OCI-LY1 (cell line): ENCODE measurements around the gene PCDHA13.

Experiments used
- H2AFZ ChIP-seq: fragments of 200-600 bp; sonication (generic), shearing (Covaris generic); 2 replicates; pipeline ENCODE4 v1.6.0; 2014; ENCODE audit warnings: antibody characterized with exemption, mild to moderate bottlenecking, low read length
- H3F3A ChIP-seq: fragments of 200-600 bp; sonication (generic), shearing (Covaris generic); 2 replicates; pipeline ENCODE4 v1.6.0; 2014; ENCODE audit warnings: mild to moderate bottlenecking, antibody characterized with exemption, low read length, moderate library complexity; ENCODE audit not compliant: insufficient read depth
- H3K27ac ChIP-seq: fragments of 200-600 bp; sonication (generic); 2 replicates; pipeline ENCODE4 v1.5.1; 2014; ENCODE audit warnings: low read length, mixed run types, mild to moderate bottlenecking, low read depth; ENCODE audit not compliant: poor library complexity, severe bottlenecking
- H3K27me3 ChIP-seq: fragments of 200-600 bp; sonication (generic); 2 replicates; pipeline ENCODE4 v1.6.0; 2014; ENCODE audit warnings: antibody characterized with exemption, mild to moderate bottlenecking, low read length, moderate library complexity; ENCODE audit not compliant: insufficient read depth
- H3K36me3 ChIP-seq: fragments of 200-600 bp; sonication (generic); 2 replicates; pipeline ENCODE4 v1.6.1; 2014; ENCODE audit warnings: mild to moderate bottlenecking, antibody characterized with exemption, low read length, moderate library complexity, mixed read lengths; ENCODE audit not compliant: insufficient read depth
- H3K4me1 ChIP-seq: fragments of 200-600 bp; sonication (generic); 2 replicates; pipeline ENCODE4 v1.5.1; 2014; ENCODE audit warnings: mild to moderate bottlenecking, low read length, moderate library complexity; ENCODE audit not compliant: insufficient read depth, severe bottlenecking
- H3K4me2 ChIP-seq: fragments of 200-600 bp; sonication (generic), shearing (Covaris generic); 2 replicates; pipeline ENCODE4 v1.6.1; 2014; ENCODE audit warnings: low read length
- H3K4me3 ChIP-seq: fragments of 200-600 bp; sonication (generic); 2 replicates; pipeline ENCODE4 v1.5.1; 2014; ENCODE audit warnings: low read length, low read depth, mild to moderate bottlenecking, mixed read lengths; ENCODE audit not compliant: poor library complexity, severe bottlenecking
- H3K79me2 ChIP-seq: fragments of 200-600 bp; shearing (Covaris generic); 2 replicates; pipeline ENCODE4 v1.6.1; 2016; ENCODE audit warnings: mixed run types, low read length, mixed read lengths; ENCODE audit not compliant: insufficient read depth
- H3K9ac ChIP-seq: fragments of 200-600 bp; sonication (generic), shearing (Covaris generic); 2 replicates; pipeline ENCODE4 v1.6.1; 2014; ENCODE audit warnings: mild to moderate bottlenecking, low read length, mixed read lengths
- H3K9me2 ChIP-seq: fragments of 200-600 bp; sonication (generic), shearing (Covaris generic); 2 replicates; pipeline ENCODE4 v1.6.1; 2014; ENCODE audit warnings: low read depth, mild to moderate bottlenecking, low read length, mixed read lengths
- H3K9me3 ChIP-seq: fragments of 200-600 bp; shearing (Covaris generic); 2 replicates; pipeline ENCODE4 v1.6.1; 2014; ENCODE audit warnings: low read length, mixed read lengths
- H4K20me1 ChIP-seq: fragments of 200-600 bp; sonication (generic), shearing (Covaris generic); 2 replicates; pipeline ENCODE4 v1.6.0; 2016; ENCODE audit warnings: mild to moderate bottlenecking, low read length; ENCODE audit not compliant: insufficient read depth
- CTCF ChIP-seq: fragments of 200-600 bp; sonication (generic), shearing (Covaris generic); IDR thresholded peaks from 2 replicates; pipeline ENCODE4 v1.5.1; 2017; ENCODE audit warnings: mild to moderate bottlenecking, antibody characterized with exemption, low read length, moderate library complexity, mixed read lengths
- EZH2 ChIP-seq: fragments of 200-600 bp; sonication (generic), shearing (Covaris generic); IDR thresholded peaks from 2 replicates; pipeline ENCODE4 v1.8.0; 2017; ENCODE audit warnings: borderline replicate concordance, mixed run types, mild to moderate bottlenecking, antibody characterized with exemption, low read length, moderate library complexity, mixed read lengths

The PCDHA13 gene

GRCh38 chr5:140883927-140884697, 2.2 kb downstream of the PCDHA13 start:
- TF ChIP-seq EZH2, result no peak
- TF ChIP-seq CTCF, result no peak
- H3K9me2 ChIP-seq, result no peaks in the 10 kb centered on the region
- H3K4me1 ChIP-seq, result no peaks in the 10 kb centered on the region
- H3K79me2 ChIP-seq, result no peaks in the 10 kb centered on the region
- no peak overlapping the region for H3K4me2 ChIP-seq
- no peaks in the 10 kb centered on the region for H3K9me3 ChIP-seq
- no peaks in the 10 kb centered on the region for H3F3A ChIP-seq
- H3K4me3 ChIP-seq, result no peak overlapping the region
- no peak overlapping the region for H3K27ac ChIP-seq
- H3K9ac ChIP-seq, result no peak overlapping the region
- no peak overlapping the region for H2AFZ ChIP-seq
- H3K36me3 ChIP-seq, result no peaks in the 10 kb centered on the region
- H4K20me1 ChIP-seq, result no peaks in the 10 kb centered on the region
- H3K27me3 ChIP-seq, result no peaks in the 10 kb centered on the region

GRCh38 chr5:140916325-140916724, 34.4 kb downstream of the PCDHA13 start:
- Histone ChIP-seq H3K27ac (no peak overlapping the region), H3K9me3 (no peaks in the 10 kb centered on the region), H3K36me3 (no peaks in the 10 kb centered on the region), H3K4me3 (no peak overlapping the region), H3K27me3 (no peaks in the 10 kb centered on the region), H3K9me2 (no peaks in the 10 kb centered on the region), H3K4me2 (no peak overlapping the region), H3K4me1 (no peaks in the 10 kb centered on the region), H3F3A (no peaks in the 10 kb centered on the region), H4K20me1 (no peaks in the 10 kb centered on the region), H2AFZ (no peak overlapping the region), H3K9ac (no peak overlapping the region), H3K79me2 (no peaks in the 10 kb centered on the region)
- TF ChIP-seq CTCF (no peak), EZH2 (no peak)

GRCh38 chr5:140923601-140924000, 41.7 kb downstream of the PCDHA13 start:
- Histone ChIP-seq H3K79me2 (no peaks in the 10 kb centered on the region), H4K20me1 (no peaks in the 10 kb centered on the region), H3K27me3 (no peaks in the 10 kb centered on the region), H3F3A (no peaks in the 10 kb centered on the region), H3K4me1 (no peaks in the 10 kb centered on the region), H3K4me2 (no peak overlapping the region), H2AFZ (no peak overlapping the region), H3K9ac (no peak overlapping the region), H3K36me3 (no peaks in the 10 kb centered on the region), H3K9me3 (no peaks in the 10 kb centered on the region), H3K4me3 (no peak overlapping the region), H3K9me2 (no peaks in the 10 kb centered on the region), H3K27ac (no peak overlapping the region)
- TF ChIP-seq CTCF (no peak), EZH2 (no peak)
